OCI-LY7 (cell line): ENCODE data around the gene MTHFD2L. TPM values are rescaled to one million over a fixed set of nuclear protein-coding genes. Genes with fewer than 3 reads are reported as not detected.
A peak's percentile ranks its signal among the peaks of the same experiment; 100 is the strongest.

ENCODE experiments used
- BruUV-seq: library from RNA; stranded (reverse); fragments of 400-500 nt; replicated peaks from 2 replicates; lab custom pipeline; 2021; lab: Mats Ljungman, UMichigan
- CTCF ChIA-PET: fragments of 300-600 bp; sonication (Branson Sonifier 250); formaldehyde crosslinking; loops from one replicate; lab custom pipeline; 2022; ENCODE audit warnings: antibody characterized with exemption; ENCODE audit not compliant: unreplicated experiment; lab: Charles Lee
- POLR2A ChIA-PET: fragments of 300-600 bp; sonication (Branson Sonifier 250); formaldehyde crosslinking; loops from one replicate; lab custom pipeline; 2022; ENCODE audit warnings: antibody characterized with exemption; lab: Charles Lee
- DNase-seq: peaks from one replicate; pipeline ENCODE4 v3.0.0-alpha.2; 2015; ENCODE audit warnings: low spot score
- H2AFZ ChIP-seq: fragments of 200-600 bp; sonication (generic), shearing (Covaris generic); 2 replicates; pipeline ENCODE4 v1.6.1; 2014; ENCODE audit warnings: mild to moderate bottlenecking, antibody characterized with exemption, low read length, moderate library complexity
- H3K27ac ChIP-seq: fragments of 200-600 bp; sonication (generic); 2 replicates; pipeline ENCODE4 v1.5.1; 2014; ENCODE audit warnings: mixed run types, low read depth, mild to moderate bottlenecking, moderate library complexity, low read length, inconsistent platforms; ENCODE audit not compliant: poor library complexity, severe bottlenecking
- H3K36me3 ChIP-seq: fragments of 200-600 bp; sonication (generic); 2 replicates; pipeline ENCODE4 v1.6.1; 2014; ENCODE audit warnings: mild to moderate bottlenecking, antibody characterized with exemption, low read length, moderate library complexity, mixed read lengths; ENCODE audit not compliant: insufficient read depth
- H3K4me1 ChIP-seq: fragments of 200-600 bp; sonication (generic); 2 replicates; pipeline ENCODE4 v1.5.1; 2014; ENCODE audit warnings: mild to moderate bottlenecking, low read length; ENCODE audit not compliant: insufficient read depth, poor library complexity, severe bottlenecking
- H3K4me2 ChIP-seq: fragments of 200-600 bp; sonication (generic); 2 replicates; pipeline ENCODE4 v1.6.1; 2014; ENCODE audit warnings: mild to moderate bottlenecking, low read length
- H3K4me3 ChIP-seq: fragments of 200-600 bp; sonication (generic); 2 replicates; pipeline ENCODE4 v1.5.1; 2014; ENCODE audit warnings: mild to moderate bottlenecking, low read depth, low read length; ENCODE audit not compliant: poor library complexity, severe bottlenecking
- H3K79me2 ChIP-seq: fragments of 200-600 bp; sonication (generic); 2 replicates; pipeline ENCODE4 v1.6.1; 2016; ENCODE audit warnings: low read depth, mild to moderate bottlenecking, low read length, moderate library complexity, mixed read lengths; ENCODE audit not compliant: insufficient read depth
- H3K9me2 ChIP-seq: fragments of 200-600 bp; sonication (generic); 2 replicates; pipeline ENCODE4 v1.6.1; 2016; ENCODE audit warnings: mild to moderate bottlenecking, low read length, mixed read lengths; ENCODE audit not compliant: insufficient read depth
- H3K9me3 ChIP-seq: fragments of 200-600 bp; sonication (generic); 2 replicates; pipeline ENCODE4 v1.6.1; 2014; ENCODE audit warnings: mild to moderate bottlenecking, mixed run types, low read length, mixed read lengths
- H4K20me1 ChIP-seq: fragments of 200-600 bp; sonication (generic); 2 replicates; pipeline ENCODE4 v1.6.1; 2014; ENCODE audit warnings: mild to moderate bottlenecking, antibody characterized with exemption, low read length, moderate library complexity, mixed read lengths; ENCODE audit not compliant: insufficient read depth
- EZH2phosphoT487 ChIP-seq: fragments of 200-600 bp; sonication (generic); IDR thresholded peaks from 2 replicates; pipeline ENCODE4 v1.6.1; 2018; ENCODE audit warnings: low read depth, borderline replicate concordance, mild to moderate bottlenecking, mixed run types, antibody characterized with exemption, low read length, moderate library complexity, mixed read lengths
- intact Hi-C: fragments of 100-400 bp; cut with micrococcal nuclease; formaldehyde crosslinking; loops from one replicate; pipeline ENCODE4 v1.10.0; 2022; ENCODE audit not compliant: unreplicated experiment
- total RNA-seq, 2 experiments: library from RNA; depleted of rRNA in 1 of 2; stranded (reverse); fragments of >200 nt in 1 of 2; shearing (Covaris generic) in 1 of 2; gene quantifications; 2 replicates each; pipeline ENCODE4 v1.2.3, GENCODE V29; 2014 to 2022
- TF ChIP-seq, protein P1 (sequence below): fragments of 200-600 bp; sonication (generic); conservative IDR thresholded peaks from 2 replicates; pipeline ENCODE4 v1.5.1; 2014; ENCODE audit warnings: mild to moderate bottlenecking, antibody characterized with exemption, low read length, moderate library complexity, mixed read lengths

The MTHFD2L gene
- total RNA-seq, 2 experiments from 2014 or later, result 18.7 to 18.9 TPM

DNA sequence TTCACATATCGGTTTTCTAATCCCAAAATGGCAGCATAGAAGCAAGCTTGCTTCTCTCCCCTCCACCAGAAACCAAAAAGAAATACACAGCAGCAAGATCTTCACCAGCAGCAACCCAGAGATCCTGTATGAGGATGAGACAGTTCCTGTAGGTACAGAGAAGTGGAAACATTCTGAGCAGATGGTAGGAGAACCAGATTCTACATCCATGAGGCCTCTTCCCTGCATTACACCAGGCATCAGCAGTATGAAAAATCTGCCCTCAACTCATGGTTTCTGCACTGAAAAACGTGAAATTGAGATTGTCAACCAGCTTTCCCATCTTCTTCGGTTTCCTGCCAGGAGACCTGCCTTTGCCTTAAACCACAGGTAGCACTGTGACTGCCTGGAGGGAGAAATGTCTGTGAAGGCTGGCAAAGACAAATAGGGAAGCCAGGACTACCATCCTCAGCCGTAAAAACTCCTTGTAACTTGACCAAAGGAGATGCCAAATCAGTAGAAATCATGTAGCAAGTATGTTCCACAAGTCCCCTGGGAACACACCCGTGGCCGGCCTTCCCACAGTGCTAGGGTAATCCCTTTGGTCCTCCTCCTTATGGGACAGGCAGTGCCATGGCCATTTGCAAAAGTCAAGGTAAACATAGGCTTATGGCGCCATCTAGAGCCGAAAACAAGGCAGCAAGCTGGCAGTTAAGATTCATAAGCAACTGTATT lies 24.0 kb upstream of the MTHFD2L start:
- ChIA-PET CTCF (interaction anchor here (0.7 kb wide), 1 partner anchor 10 kb away, joined by 4 read pairs; no protein-coding TSS in a partner anchor), POLR2A (interaction anchor here (0.6 to 1.1 kb wide), 5 partner anchors 9 to 424 kb away, joined by 3 to 7 read pairs (median 3); no protein-coding TSS in a partner anchor)
- H3K4me2 ChIP-seq, result no peak overlapping the region

DNA sequence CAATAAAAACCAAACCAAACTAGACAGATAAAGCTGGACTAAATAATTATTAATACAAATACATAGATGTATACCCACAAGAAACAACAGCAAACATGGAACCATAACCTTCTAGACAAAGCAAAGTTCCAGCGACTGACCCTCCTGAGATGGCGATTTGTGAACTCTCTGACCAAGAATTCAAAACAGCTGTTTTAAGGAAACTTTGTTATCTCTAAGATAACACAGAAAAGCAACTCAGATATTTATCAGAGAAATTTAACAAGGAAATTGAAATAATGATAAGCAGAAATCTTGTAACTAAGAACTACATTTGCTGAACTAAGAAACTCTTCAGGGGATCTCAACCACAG lies 23.4 kb upstream of the MTHFD2L start:
- POLR2A ChIA-PET, result interaction anchor here (0.7 to 1.1 kb wide), 3 partner anchors 10 to 171 kb away, joined by 3 read pairs; no protein-coding TSS in a partner anchor
- Histone ChIP-seq H3K4me3 (no peak overlapping the region), H3K36me3 (no peaks in the 10 kb centered on the region), H3K27ac (no peak overlapping the region), H3K9me2 (no peaks in the 10 kb centered on the region), H3K9me3 (no peaks in the 10 kb centered on the region), H3K4me2 (no peak overlapping the region), H2AFZ (no peak overlapping the region), H3K79me2 (no peaks in the 10 kb centered on the region), H4K20me1 (no peaks in the 10 kb centered on the region), H3K4me1 (no peaks in the 10 kb centered on the region)
- BruUV-seq, result no TSS peak
- CTCF ChIA-PET, result interaction anchor here (0.7 kb wide), 1 partner anchor 9 kb away, joined by 4 read pairs; no protein-coding TSS in a partner anchor
- no peak for TF ChIP-seq EZH2phosphoT487
- TF ChIP-seq, protein P1, sequence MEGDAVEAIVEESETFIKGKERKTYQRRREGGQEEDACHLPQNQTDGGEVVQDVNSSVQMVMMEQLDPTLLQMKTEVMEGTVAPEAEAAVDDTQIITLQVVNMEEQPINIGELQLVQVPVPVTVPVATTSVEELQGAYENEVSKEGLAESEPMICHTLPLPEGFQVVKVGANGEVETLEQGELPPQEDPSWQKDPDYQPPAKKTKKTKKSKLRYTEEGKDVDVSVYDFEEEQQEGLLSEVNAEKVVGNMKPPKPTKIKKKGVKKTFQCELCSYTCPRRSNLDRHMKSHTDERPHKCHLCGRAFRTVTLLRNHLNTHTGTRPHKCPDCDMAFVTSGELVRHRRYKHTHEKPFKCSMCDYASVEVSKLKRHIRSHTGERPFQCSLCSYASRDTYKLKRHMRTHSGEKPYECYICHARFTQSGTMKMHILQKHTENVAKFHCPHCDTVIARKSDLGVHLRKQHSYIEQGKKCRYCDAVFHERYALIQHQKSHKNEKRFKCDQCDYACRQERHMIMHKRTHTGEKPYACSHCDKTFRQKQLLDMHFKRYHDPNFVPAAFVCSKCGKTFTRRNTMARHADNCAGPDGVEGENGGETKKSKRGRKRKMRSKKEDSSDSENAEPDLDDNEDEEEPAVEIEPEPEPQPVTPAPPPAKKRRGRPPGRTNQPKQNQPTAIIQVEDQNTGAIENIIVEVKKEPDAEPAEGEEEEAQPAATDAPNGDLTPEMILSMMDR, result peak; percentile 19; the same call in 1 of the 2 replicates
- intact Hi-C loops, result loop anchor here (5.0 kb wide), 2 partner anchors 407 to 822 kb away; no protein-coding TSS in a partner anchor
- no peak for DNase-seq

More for the DNA sequence above, 24.0 kb upstream of the MTHFD2L start:
- Histone ChIP-seq H3K36me3 (no peaks in the 10 kb centered on the region), H3K9me3 (no peaks in the 10 kb centered on the region), H3K79me2 (no peaks in the 10 kb centered on the region), H3K4me3 (no peak overlapping the region), H2AFZ (no peak overlapping the region), H4K20me1 (no peaks in the 10 kb centered on the region), H3K9me2 (no peaks in the 10 kb centered on the region), H3K4me1 (no peaks in the 10 kb centered on the region), H3K27ac (no peak overlapping the region)
- intact Hi-C loops, result loop anchor here (5.0 kb wide), 2 partner anchors 407 to 822 kb away; no protein-coding TSS in a partner anchor
- no TSS peak for BruUV-seq
- TF ChIP-seq EZH2phosphoT487, result no peak
- TF ChIP-seq, protein P1, result peak; percentile 90
- DNase-seq, result peak; percentile 63
